ENCODE data around the gene DNAJA1.
"Not testable (repeated sequence)": the region's sequence is repeated elsewhere in the genome, so short reads cannot be mapped to it uniquely, and the experiment has no call there.

DNAJA1 gene

GRCh38 chr9:33082538-33083326 is 57.7 kb downstream of the DNAJA1 start:
- DNase-seq = no peak

- not testable (repeated sequence) for DNase-seq
Measured at GRCh38 chr9:33085672-33086071, 60.6 kb downstream of the DNAJA1 start.

Measured in fibroblast of skin of right quadriceps (primary cell).